C4-2B (cell line): ENCODE measurements around the gene UNKL.

Experiments used
- ZFX ChIP-seq: fragments of 450-650 bp; IDR thresholded peaks from 2 replicates; pipeline ENCODE4 v1.6.1; 2017
- TF ChIP-seq, protein P1 (sequence below): fragments of 450-650 bp; conservative IDR thresholded peaks from 2 replicates; pipeline ENCODE4 v1.5.1; 2017; ENCODE audit warnings: mild to moderate bottlenecking

DNA sequence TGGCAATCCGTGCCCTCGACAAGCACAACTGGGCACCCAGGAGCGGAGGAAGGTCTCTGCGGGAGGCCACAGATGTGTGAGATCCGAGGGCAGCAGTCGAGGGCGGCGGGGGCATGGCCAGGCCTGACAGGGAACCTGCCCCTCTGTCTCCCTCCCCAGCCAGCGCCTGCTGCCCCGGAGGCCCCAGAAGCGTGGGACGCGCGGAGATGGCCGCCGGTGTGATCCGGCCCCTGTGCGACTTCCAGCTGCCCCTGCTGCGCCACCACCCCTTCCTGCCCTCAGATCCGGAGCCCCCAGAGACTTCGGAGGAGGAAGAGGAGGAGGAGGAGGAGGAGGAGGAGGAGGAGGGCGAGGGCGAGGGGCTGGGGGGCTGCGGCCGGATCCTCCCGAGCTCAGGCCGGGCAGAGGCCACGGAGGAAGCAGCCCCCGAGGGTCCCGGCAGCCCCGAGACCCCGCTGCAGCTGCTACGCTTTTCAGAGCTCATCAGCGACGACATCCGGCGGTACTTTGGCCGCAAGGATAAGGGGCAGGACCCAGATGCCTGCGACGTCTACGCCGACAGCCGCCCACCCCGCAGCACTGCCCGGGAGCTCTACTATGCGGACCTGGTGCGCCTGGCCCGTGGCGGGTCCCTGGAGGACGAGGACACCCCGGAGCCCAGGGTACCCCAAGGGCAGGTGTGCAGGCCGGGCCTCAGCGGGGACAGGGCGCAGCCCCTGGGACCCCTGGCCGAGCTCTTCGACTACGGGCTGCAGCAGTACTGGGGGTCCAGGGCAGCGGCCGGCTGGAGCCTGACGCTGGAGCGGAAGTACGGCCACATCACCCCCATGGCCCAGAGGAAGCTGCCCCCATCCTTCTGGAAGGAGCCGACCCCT is 18.1 kb upstream of the UNKL start:
- TF ChIP-seq, protein P1, sequence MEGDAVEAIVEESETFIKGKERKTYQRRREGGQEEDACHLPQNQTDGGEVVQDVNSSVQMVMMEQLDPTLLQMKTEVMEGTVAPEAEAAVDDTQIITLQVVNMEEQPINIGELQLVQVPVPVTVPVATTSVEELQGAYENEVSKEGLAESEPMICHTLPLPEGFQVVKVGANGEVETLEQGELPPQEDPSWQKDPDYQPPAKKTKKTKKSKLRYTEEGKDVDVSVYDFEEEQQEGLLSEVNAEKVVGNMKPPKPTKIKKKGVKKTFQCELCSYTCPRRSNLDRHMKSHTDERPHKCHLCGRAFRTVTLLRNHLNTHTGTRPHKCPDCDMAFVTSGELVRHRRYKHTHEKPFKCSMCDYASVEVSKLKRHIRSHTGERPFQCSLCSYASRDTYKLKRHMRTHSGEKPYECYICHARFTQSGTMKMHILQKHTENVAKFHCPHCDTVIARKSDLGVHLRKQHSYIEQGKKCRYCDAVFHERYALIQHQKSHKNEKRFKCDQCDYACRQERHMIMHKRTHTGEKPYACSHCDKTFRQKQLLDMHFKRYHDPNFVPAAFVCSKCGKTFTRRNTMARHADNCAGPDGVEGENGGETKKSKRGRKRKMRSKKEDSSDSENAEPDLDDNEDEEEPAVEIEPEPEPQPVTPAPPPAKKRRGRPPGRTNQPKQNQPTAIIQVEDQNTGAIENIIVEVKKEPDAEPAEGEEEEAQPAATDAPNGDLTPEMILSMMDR: no peak
- no peak for TF ChIP-seq ZFX
